ENCODE results near the gene VSTM1. TPM values are rescaled to one million over a fixed set of nuclear protein-coding genes. Genes with fewer than 3 reads are reported as not detected.
"Not testable (repeated sequence)": the region's sequence is repeated elsewhere in the genome, so short reads cannot be mapped to it uniquely, and the experiment has no call there.

The VSTM1 gene
- total and polyA plus RNA-seq, 4 donors = 0.07 to 1.3 TPM; not detected in 2

GRCh38 chr19:54096617-54097106 lies 33.0 kb upstream of the VSTM1 start:
- TF ChIP-seq YY1 (IDR thresholded peaks at IDR 0.05) (no peak), FOXA1 (IDR thresholded peaks at IDR 0.05) (no peak), MAX (IDR thresholded peaks at IDR 0.05) (no peak), EGR1 (IDR thresholded peaks at IDR 0.05; ENCODE audit: low read depth in 2 of 2) (no peak), JUND (IDR thresholded peaks at IDR 0.05) (no peak), FOXA2 (IDR thresholded peaks at IDR 0.05) (no peak), HNF4A (conservative IDR thresholded peaks at IDR 0.05) (no peak)
- TF ChIP-seq, protein P1, sequence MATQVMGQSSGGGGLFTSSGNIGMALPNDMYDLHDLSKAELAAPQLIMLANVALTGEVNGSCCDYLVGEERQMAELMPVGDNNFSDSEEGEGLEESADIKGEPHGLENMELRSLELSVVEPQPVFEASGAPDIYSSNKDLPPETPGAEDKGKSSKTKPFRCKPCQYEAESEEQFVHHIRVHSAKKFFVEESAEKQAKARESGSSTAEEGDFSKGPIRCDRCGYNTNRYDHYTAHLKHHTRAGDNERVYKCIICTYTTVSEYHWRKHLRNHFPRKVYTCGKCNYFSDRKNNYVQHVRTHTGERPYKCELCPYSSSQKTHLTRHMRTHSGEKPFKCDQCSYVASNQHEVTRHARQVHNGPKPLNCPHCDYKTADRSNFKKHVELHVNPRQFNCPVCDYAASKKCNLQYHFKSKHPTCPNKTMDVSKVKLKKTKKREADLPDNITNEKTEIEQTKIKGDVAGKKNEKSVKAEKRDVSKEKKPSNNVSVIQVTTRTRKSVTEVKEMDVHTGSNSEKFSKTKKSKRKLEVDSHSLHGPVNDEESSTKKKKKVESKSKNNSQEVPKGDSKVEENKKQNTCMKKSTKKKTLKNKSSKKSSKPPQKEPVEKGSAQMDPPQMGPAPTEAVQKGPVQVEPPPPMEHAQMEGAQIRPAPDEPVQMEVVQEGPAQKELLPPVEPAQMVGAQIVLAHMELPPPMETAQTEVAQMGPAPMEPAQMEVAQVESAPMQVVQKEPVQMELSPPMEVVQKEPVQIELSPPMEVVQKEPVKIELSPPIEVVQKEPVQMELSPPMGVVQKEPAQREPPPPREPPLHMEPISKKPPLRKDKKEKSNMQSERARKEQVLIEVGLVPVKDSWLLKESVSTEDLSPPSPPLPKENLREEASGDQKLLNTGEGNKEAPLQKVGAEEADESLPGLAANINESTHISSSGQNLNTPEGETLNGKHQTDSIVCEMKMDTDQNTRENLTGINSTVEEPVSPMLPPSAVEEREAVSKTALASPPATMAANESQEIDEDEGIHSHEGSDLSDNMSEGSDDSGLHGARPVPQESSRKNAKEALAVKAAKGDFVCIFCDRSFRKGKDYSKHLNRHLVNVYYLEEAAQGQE (IDR thresholded peaks at IDR 0.05) = no peak
- TF ChIP-seq, protein P2, sequence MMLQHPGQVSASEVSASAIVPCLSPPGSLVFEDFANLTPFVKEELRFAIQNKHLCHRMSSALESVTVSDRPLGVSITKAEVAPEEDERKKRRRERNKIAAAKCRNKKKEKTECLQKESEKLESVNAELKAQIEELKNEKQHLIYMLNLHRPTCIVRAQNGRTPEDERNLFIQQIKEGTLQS (IDR thresholded peaks at IDR 0.05) = no peak
- TF ChIP-seq, protein P3, sequence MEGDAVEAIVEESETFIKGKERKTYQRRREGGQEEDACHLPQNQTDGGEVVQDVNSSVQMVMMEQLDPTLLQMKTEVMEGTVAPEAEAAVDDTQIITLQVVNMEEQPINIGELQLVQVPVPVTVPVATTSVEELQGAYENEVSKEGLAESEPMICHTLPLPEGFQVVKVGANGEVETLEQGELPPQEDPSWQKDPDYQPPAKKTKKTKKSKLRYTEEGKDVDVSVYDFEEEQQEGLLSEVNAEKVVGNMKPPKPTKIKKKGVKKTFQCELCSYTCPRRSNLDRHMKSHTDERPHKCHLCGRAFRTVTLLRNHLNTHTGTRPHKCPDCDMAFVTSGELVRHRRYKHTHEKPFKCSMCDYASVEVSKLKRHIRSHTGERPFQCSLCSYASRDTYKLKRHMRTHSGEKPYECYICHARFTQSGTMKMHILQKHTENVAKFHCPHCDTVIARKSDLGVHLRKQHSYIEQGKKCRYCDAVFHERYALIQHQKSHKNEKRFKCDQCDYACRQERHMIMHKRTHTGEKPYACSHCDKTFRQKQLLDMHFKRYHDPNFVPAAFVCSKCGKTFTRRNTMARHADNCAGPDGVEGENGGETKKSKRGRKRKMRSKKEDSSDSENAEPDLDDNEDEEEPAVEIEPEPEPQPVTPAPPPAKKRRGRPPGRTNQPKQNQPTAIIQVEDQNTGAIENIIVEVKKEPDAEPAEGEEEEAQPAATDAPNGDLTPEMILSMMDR (IDR thresholded peaks at IDR 0.05; ENCODE audit: low read depth, low read length, missing input control) = no peak
- Histone ChIP-seq H3K9ac (ENCODE audit: low read depth in 1 of 2, low read length in 2 of 2) (no peak overlapping the region), H3K36me3 (ENCODE audit: control insufficient read depth in 4 of 4, insufficient read depth in 3 of 4, low read depth in 1 of 4, low read length in 3 of 4) (no peaks in the 10 kb centered on the region), H3K4me3 (ENCODE audit: low read depth in 1 of 3, low read length in 3 of 3) (no peak overlapping the region), H3K4me1 (ENCODE audit: control insufficient read depth in 4 of 4, insufficient read depth in 4 of 4, low read length in 3 of 4) (peaks cover 0 to 5% (median 4%) of the 10 kb centered on the region in 4 donors), H3K9me3 (ENCODE audit: control insufficient read depth in 4 of 4, low read length in 3 of 4) (no peaks in the 10 kb centered on the region), H3K27me3 (ENCODE audit: control insufficient read depth in 4 of 4, insufficient read depth in 4 of 4, low read length in 3 of 4) (peaks cover 0 to 4% (median 0%) of the 10 kb centered on the region in 4 donors), H3K27ac (ENCODE audit: low read depth in 1 of 2, low read length in 2 of 2) (no peak overlapping the region)
- WGBS = 6% methylated on average over 14 of the region's 14 CpGs
- no peak for DNase-seq (ENCODE audit: low spot score)

- H3K9me3 ChIP-seq (ENCODE audit: control insufficient read depth in 4 of 4, low read length in 3 of 4); H3K27ac ChIP-seq (ENCODE audit: low read depth in 1 of 2, low read length in 2 of 2); H3K4me1 ChIP-seq (ENCODE audit: control insufficient read depth in 4 of 4, insufficient read depth in 4 of 4, low read length in 3 of 4); H3K36me3 ChIP-seq (ENCODE audit: control insufficient read depth in 4 of 4, insufficient read depth in 3 of 4, low read depth in 1 of 4, low read length in 3 of 4); H3K9ac ChIP-seq (ENCODE audit: low read depth in 1 of 2, low read length in 2 of 2); H3K27me3 ChIP-seq (ENCODE audit: control insufficient read depth in 4 of 4, insufficient read depth in 4 of 4, low read length in 3 of 4); DNase-seq (ENCODE audit: low spot score): not testable (repeated sequence)
- H3K4me3 ChIP-seq (ENCODE audit: low read depth in 1 of 3, low read length in 3 of 3) = peak overlapping the region in 1 of 3 donors; percentile 20
- WGBS = 2% methylated on average over 46 of the region's 46 CpGs
Observed at GRCh38 chr19:54095859-54096616, 32.3 kb upstream of the VSTM1 start.
